Measurements from ENCODE around the gene LRRN4. TPM values are rescaled to one million over a fixed set of nuclear protein-coding genes. Genes with fewer than 3 reads are reported as not detected.

LRRN4 gene
- total and polyA plus RNA-seq, 4 donors: 0.14 to 0.18 (median 0.16) TPM

DNA sequence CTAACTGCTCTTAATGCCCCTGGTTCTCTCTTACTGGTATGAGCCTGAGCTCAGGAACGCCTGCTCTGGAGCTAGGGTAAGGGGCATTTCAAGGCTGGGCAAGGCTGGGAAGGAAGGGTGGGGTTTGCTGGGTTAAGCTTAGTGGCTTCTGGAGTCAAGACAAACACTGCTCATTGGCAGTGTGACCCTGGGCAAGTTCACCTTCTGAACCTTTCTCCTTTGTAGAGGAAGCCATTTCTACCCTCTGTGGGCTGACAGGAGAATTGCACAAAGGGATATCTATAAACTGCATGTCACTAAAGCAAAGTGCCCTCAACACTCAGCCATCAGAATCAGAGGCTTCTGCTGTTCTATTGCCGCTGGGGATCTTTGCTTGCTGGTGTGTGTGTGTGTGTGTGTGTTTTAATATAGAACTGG lies 20.3 kb upstream of the LRRN4 start:
- no peak for DNase-seq (ENCODE audit: low spot score)
- Histone ChIP-seq H3K27me3 (ENCODE audit: control insufficient read depth in 4 of 4, insufficient read depth in 4 of 4, low read length in 3 of 4) (no peaks in the 10 kb centered on the region), H3K36me3 (ENCODE audit: control insufficient read depth in 4 of 4, insufficient read depth in 3 of 4, low read depth in 1 of 4, low read length in 3 of 4) (no peaks in the 10 kb centered on the region), H3K9me3 (ENCODE audit: control insufficient read depth in 4 of 4, low read length in 3 of 4) (no peaks in the 10 kb centered on the region), H3K27ac (ENCODE audit: low read depth in 1 of 2, low read length in 2 of 2) (no peak overlapping the region), H3K4me1 (ENCODE audit: control insufficient read depth in 4 of 4, insufficient read depth in 4 of 4, low read length in 3 of 4) (peaks cover 8 to 41% (median 22%) of the 10 kb centered on the region in 4 donors), H3K9ac (ENCODE audit: low read depth in 1 of 2, low read length in 2 of 2) (no peak overlapping the region), H3K4me3 (ENCODE audit: low read depth in 1 of 3, low read length in 3 of 3) (no peak overlapping the region)
- TF ChIP-seq YY1 (IDR thresholded peaks at IDR 0.05): peak; percentile 78
- no peak for TF ChIP-seq TAF1 (conservative IDR thresholded peaks at IDR 0.05)
- TF ChIP-seq, protein P1, sequence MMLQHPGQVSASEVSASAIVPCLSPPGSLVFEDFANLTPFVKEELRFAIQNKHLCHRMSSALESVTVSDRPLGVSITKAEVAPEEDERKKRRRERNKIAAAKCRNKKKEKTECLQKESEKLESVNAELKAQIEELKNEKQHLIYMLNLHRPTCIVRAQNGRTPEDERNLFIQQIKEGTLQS (IDR thresholded peaks at IDR 0.05): no peak
- peak; percentile 77 to 87 for TF ChIP-seq RXRA (IDR thresholded peaks at IDR 0.05)
- peak; percentile 58 for TF ChIP-seq SP1 (IDR thresholded peaks at IDR 0.05)
- TF ChIP-seq FOXA2 (IDR thresholded peaks at IDR 0.05): no peak
- TF ChIP-seq FOXA1 (IDR thresholded peaks at IDR 0.05): no peak
- TF ChIP-seq NR2F2 (IDR thresholded peaks at IDR 0.05): no peak
- TF ChIP-seq HNF4G (IDR thresholded peaks at IDR 0.05): no peak
- TF ChIP-seq, protein P2, sequence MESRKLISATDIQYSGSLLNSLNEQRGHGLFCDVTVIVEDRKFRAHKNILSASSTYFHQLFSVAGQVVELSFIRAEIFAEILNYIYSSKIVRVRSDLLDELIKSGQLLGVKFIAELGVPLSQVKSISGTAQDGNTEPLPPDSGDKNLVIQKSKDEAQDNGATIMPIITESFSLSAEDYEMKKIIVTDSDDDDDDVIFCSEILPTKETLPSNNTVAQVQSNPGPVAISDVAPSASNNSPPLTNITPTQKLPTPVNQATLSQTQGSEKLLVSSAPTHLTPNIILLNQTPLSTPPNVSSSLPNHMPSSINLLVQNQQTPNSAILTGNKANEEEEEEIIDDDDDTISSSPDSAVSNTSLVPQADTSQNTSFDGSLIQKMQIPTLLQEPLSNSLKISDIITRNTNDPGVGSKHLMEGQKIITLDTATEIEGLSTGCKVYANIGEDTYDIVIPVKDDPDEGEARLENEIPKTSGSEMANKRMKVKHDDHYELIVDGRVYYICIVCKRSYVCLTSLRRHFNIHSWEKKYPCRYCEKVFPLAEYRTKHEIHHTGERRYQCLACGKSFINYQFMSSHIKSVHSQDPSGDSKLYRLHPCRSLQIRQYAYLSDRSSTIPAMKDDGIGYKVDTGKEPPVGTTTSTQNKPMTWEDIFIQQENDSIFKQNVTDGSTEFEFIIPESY (IDR thresholded peaks at IDR 0.05): no peak
- TF ChIP-seq GABPA (IDR thresholded peaks at IDR 0.05 in 1 of 2, conservative IDR thresholded peaks at IDR 0.05 in 1 of 2): no peak
- TF ChIP-seq, protein P3, sequence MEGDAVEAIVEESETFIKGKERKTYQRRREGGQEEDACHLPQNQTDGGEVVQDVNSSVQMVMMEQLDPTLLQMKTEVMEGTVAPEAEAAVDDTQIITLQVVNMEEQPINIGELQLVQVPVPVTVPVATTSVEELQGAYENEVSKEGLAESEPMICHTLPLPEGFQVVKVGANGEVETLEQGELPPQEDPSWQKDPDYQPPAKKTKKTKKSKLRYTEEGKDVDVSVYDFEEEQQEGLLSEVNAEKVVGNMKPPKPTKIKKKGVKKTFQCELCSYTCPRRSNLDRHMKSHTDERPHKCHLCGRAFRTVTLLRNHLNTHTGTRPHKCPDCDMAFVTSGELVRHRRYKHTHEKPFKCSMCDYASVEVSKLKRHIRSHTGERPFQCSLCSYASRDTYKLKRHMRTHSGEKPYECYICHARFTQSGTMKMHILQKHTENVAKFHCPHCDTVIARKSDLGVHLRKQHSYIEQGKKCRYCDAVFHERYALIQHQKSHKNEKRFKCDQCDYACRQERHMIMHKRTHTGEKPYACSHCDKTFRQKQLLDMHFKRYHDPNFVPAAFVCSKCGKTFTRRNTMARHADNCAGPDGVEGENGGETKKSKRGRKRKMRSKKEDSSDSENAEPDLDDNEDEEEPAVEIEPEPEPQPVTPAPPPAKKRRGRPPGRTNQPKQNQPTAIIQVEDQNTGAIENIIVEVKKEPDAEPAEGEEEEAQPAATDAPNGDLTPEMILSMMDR (IDR thresholded peaks at IDR 0.05; ENCODE audit: low read depth, low read length, missing input control): peak; percentile 72
- TF ChIP-seq MAX (IDR thresholded peaks at IDR 0.05): no peak
- no peak for TF ChIP-seq EGR1 (IDR thresholded peaks at IDR 0.05; ENCODE audit: low read depth in 2 of 2)
- TF ChIP-seq HNF4A (conservative IDR thresholded peaks at IDR 0.05): peak; percentile 55 to 66
- peak; percentile 79 to 81 for TF ChIP-seq RAD21 (IDR thresholded peaks at IDR 0.05)
- no peak for TF ChIP-seq JUND (IDR thresholded peaks at IDR 0.05)
- TF ChIP-seq, protein P4, sequence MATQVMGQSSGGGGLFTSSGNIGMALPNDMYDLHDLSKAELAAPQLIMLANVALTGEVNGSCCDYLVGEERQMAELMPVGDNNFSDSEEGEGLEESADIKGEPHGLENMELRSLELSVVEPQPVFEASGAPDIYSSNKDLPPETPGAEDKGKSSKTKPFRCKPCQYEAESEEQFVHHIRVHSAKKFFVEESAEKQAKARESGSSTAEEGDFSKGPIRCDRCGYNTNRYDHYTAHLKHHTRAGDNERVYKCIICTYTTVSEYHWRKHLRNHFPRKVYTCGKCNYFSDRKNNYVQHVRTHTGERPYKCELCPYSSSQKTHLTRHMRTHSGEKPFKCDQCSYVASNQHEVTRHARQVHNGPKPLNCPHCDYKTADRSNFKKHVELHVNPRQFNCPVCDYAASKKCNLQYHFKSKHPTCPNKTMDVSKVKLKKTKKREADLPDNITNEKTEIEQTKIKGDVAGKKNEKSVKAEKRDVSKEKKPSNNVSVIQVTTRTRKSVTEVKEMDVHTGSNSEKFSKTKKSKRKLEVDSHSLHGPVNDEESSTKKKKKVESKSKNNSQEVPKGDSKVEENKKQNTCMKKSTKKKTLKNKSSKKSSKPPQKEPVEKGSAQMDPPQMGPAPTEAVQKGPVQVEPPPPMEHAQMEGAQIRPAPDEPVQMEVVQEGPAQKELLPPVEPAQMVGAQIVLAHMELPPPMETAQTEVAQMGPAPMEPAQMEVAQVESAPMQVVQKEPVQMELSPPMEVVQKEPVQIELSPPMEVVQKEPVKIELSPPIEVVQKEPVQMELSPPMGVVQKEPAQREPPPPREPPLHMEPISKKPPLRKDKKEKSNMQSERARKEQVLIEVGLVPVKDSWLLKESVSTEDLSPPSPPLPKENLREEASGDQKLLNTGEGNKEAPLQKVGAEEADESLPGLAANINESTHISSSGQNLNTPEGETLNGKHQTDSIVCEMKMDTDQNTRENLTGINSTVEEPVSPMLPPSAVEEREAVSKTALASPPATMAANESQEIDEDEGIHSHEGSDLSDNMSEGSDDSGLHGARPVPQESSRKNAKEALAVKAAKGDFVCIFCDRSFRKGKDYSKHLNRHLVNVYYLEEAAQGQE (IDR thresholded peaks at IDR 0.05): peak; percentile 39
- WGBS: 32% methylated on average over 2 of the region's 2 CpGs

Measured in liver (tissue), 9 donors.